Transverse colon (tissue), 4 donors: ENCODE data around the gene OPTC. TPM values are rescaled to one million over a fixed set of nuclear protein-coding genes. Genes with fewer than 3 reads are reported as not detected.

ENCODE experiments used
- DNase-seq: peaks from one replicate; pipeline ENCODE4 v3.0.0-alpha.2; 2019
- H3K27ac ChIP-seq, 4 donors: fragments of 200-600 bp; sonication (generic); 2 replicates each; pipeline ENCODE4 v1.5.1; 2016 to 2018; ENCODE audit warnings: inconsistent platforms in 4 of 4
- H3K27me3 ChIP-seq: fragments of 200-600 bp; sonication (generic); 2 replicates; pipeline ENCODE4 v1.5.1; 2017; ENCODE audit warnings: inconsistent platforms
- H3K36me3 ChIP-seq, 4 donors: fragments of 200-600 bp; sonication (generic); 2 replicates each; pipeline ENCODE4 v1.5.1; 2017 to 2019; ENCODE audit warnings: inconsistent platforms in 4 of 4
- H3K4me1 ChIP-seq, 4 donors: fragments of 200-600 bp; sonication (generic); 2 replicates each; pipeline ENCODE4 v1.5.1; 2017 to 2020; ENCODE audit warnings: inconsistent platforms in 4 of 4
- H3K4me3 ChIP-seq, 4 donors: fragments of 200-600 bp; sonication (generic); 1 replicate in 1 of 4; 2 replicates in 3 of 4; pipeline versions ENCODE4 v1.5.1 to v1.6.1; 2017 to 2019; ENCODE audit warnings: inconsistent platforms in 4 of 4
- H3K9me3 ChIP-seq, 2 donors: fragments of 200-600 bp; sonication (generic); 2 replicates each; pipeline ENCODE4 v1.5.1; 2017 to 2019; ENCODE audit warnings: inconsistent platforms in 2 of 2
- CTCF ChIP-seq, 5 experiments: fragments of 200-600 bp in 3 of 5; fragments of 450-650 bp in 2 of 5; sonication (generic) in 3 of 5; IDR thresholded peaks; 1 replicate in 2 of 5; 2 replicates in 3 of 5; pipeline ENCODE4 v1.5.1; 2016 to 2017; ENCODE audit warnings: antibody characterized with exemption in 5 of 5, inconsistent platforms in 3 of 5, mild to moderate bottlenecking in 2 of 5, moderate library complexity in 1 of 5
- EP300 ChIP-seq: sonication (generic); formaldehyde crosslinking; IDR thresholded peaks from one replicate; pipeline ENCODE4 v1.6.1; 2017; ENCODE audit warnings: antibody characterized with exemption, low read depth
- POLR2A ChIP-seq: fragments of 450-650 bp; IDR thresholded peaks from one replicate; pipeline ENCODE4 v1.6.1; 2016; ENCODE audit warnings: antibody characterized with exemption, mild to moderate bottlenecking, moderate library complexity
- POLR2AphosphoS5 ChIP-seq, 3 donors: sonication (generic); formaldehyde crosslinking; IDR thresholded peaks; one replicate each; pipeline ENCODE4 v1.6.1; 2016; ENCODE audit warnings: antibody characterized with exemption in 3 of 3
- WGBS, 2 donors: methylation state at CpG; one replicate each; pipeline ENCODE4 v1.1.5; 2018; ENCODE audit warnings: low coverage in 1 of 2; 5-methylcytosine and 5-hydroxymethylcytosine counted together
- in situ Hi-C, 4 donors: fragments of 200-750 bp; cut with MboI; loops; one replicate each; pipeline versions ENCODE4 v1.15.0 to v1.15.1; 2017; ENCODE audit warnings: low sequenced_read_pairs in 3 of 4, low pct_ligation_motif_present in 1 of 4, low pct_unique_long_range_greater_than_20kb in 1 of 4
- intact Hi-C: fragments of 100-400 bp; cut with DNase I; formaldehyde crosslinking; loops from one replicate; pipeline ENCODE4 v1.15.1; 2023; ENCODE audit warnings: low total_unique reads
- total RNA-seq, 4 donors: library from RNA; depleted of rRNA; stranded (reverse); fragments of >200 nt; gene quantifications; one replicate each; pipeline ENCODE4 v1.1.0, GENCODE V29; 2016

The OPTC gene
- total RNA-seq, 4 donors from 2014 or later = not detected

- intact Hi-C loops (no loop called here), in situ Hi-C loops (no loop called here)
- Histone ChIP-seq H3K36me3 (no peaks in the 10 kb centered on the region), H3K27me3 (no peaks in the 10 kb centered on the region), H3K9me3 (no peaks in the 10 kb centered on the region), H3K27ac (peak overlapping the region; percentile 0 to 34 (median 16)), H3K4me3 (no peak overlapping the region), H3K4me1 (peaks cover 0 to 18% (median 9%) of the 10 kb centered on the region in 4 donors)
- 78 to 82% methylated on average over 4 of the region's 4 CpGs for WGBS, 2 donors
- DNase-seq = no peak
- no peak for TF ChIP-seq CTCF (IDR thresholded peaks at IDR 0.05)
- no peak for TF ChIP-seq POLR2A
- TF ChIP-seq POLR2AphosphoS5 (IDR thresholded peaks at IDR 0.05) = no peak
- no peak for TF ChIP-seq EP300
These were observed 30.2 kb downstream of the OPTC start for GRCh38 chr1:203524152-203524551.

- H3K9me3 ChIP-seq = no peaks in the 10 kb centered on the region
- H3K27ac ChIP-seq = peak overlapping the region; percentile 0 to 34 (median 16)
- DNase-seq = no peak
- H3K27me3 ChIP-seq = no peaks in the 10 kb centered on the region
- intact Hi-C loops (no loop called here), in situ Hi-C loops (no loop called here)
- no peak overlapping the region for H3K4me3 ChIP-seq
- H3K36me3 ChIP-seq = no peaks in the 10 kb centered on the region
- H3K4me1 ChIP-seq = peaks cover 0 to 18% (median 9%) of the 10 kb centered on the region in 4 donors
- TF ChIP-seq POLR2A (no peak), EP300 (no peak), CTCF (IDR thresholded peaks at IDR 0.05) (no peak), POLR2AphosphoS5 (IDR thresholded peaks at IDR 0.05) (no peak)
- WGBS, 2 donors = 79 to 100% methylated on average over 2 to 4 of the region's 4 CpGs
These were observed 30.9 kb downstream of the OPTC start for GRCh38 chr1:203524824-203525223.

- in situ Hi-C loops = no loop called here
These were observed 31.7 kb downstream of the OPTC start for GRCh38 chr1:203525685-203526084.

GRCh38 chr1:203526130-203526529 lies 32.2 kb downstream of the OPTC start:
- DNase-seq = no peak
- Histone ChIP-seq H3K4me3 (no peak overlapping the region), H3K9me3 (no peaks in the 10 kb centered on the region), H3K27me3 (no peaks in the 10 kb centered on the region), H3K4me1 (peaks cover 0 to 16% (median 7%) of the 10 kb centered on the region in 4 donors), H3K36me3 (no peaks in the 10 kb centered on the region), H3K27ac (peak overlapping the region in 1 of 4 donors; percentile 14)
- intact Hi-C loops (no loop called here), in situ Hi-C loops (no loop called here)
- TF ChIP-seq POLR2A (no peak), EP300 (no peak), CTCF (IDR thresholded peaks at IDR 0.05) (no peak), POLR2AphosphoS5 (IDR thresholded peaks at IDR 0.05) (no peak)
- 79% methylated on average over 5 of the region's 5 CpGs; no CpG with 5 or more reads in 1 of the 2 donors for WGBS, 2 donors

More at GRCh38 chr1:203525685-203526084, 31.7 kb downstream of the OPTC start:
- Histone ChIP-seq H3K36me3 (no peaks in the 10 kb centered on the region), H3K4me3 (no peak overlapping the region), H3K4me1 (peaks cover 0 to 19% (median 9%) of the 10 kb centered on the region in 4 donors), H3K27ac (no peak overlapping the region), H3K9me3 (no peaks in the 10 kb centered on the region), H3K27me3 (no peaks in the 10 kb centered on the region)
- WGBS, 2 donors = 78% methylated on average over 3 of the region's 3 CpGs; no CpG with 5 or more reads in 1 of the 2 donors
- no peak for TF ChIP-seq POLR2A
- no peak for TF ChIP-seq CTCF (IDR thresholded peaks at IDR 0.05)
- no peak for TF ChIP-seq POLR2AphosphoS5 (IDR thresholded peaks at IDR 0.05)
- no peak for TF ChIP-seq EP300
- no peak for DNase-seq
- intact Hi-C loops = no loop called here
